GM18861 (cell line): Measurements from ENCODE around the gene FOCAD.

Experiments
- ATAC-seq: cut with Tn5 transposase; IDR thresholded peaks from one replicate; pipeline ENCODE4 v1.9.1; 2021; ENCODE audit not compliant: unreplicated experiment

FOCAD gene

GRCh38 chr9:20728493-20729220, 44.6 kb downstream of the FOCAD start:
- no peak for ATAC-seq

- no peak for ATAC-seq
Measured at GRCh38 chr9:20729523-20729922, 45.5 kb downstream of the FOCAD start.

- no peak for ATAC-seq
Measured at GRCh38 chr9:20732118-20732517, 48.1 kb downstream of the FOCAD start.

GRCh38 chr9:20734275-20734674, 50.2 kb downstream of the FOCAD start:
- no peak for ATAC-seq

GRCh38 chr9:20740304-20740703, 56.2 kb downstream of the FOCAD start:
- no peak for ATAC-seq

GRCh38 chr9:20740929-20741582, 57.0 kb downstream of the FOCAD start:
- ATAC-seq = no peak

- no peak for ATAC-seq
Measured at GRCh38 chr9:20742833-20743232, 58.8 kb downstream of the FOCAD start.

- no peak for ATAC-seq
Measured at GRCh38 chr9:20744036-20744630, 60.1 kb downstream of the FOCAD start.

GRCh38 chr9:20746967-20747366, 62.9 kb downstream of the FOCAD start:
- no peak for ATAC-seq

- ATAC-seq = no peak
Measured at GRCh38 chr9:20749496-20750198, 65.6 kb downstream of the FOCAD start.

- ATAC-seq = no peak
Measured at GRCh38 chr9:20753761-20754160, 69.7 kb downstream of the FOCAD start.

- ATAC-seq = no peak
Measured at GRCh38 chr9:20754556-20754955, 70.5 kb downstream of the FOCAD start.

GRCh38 chr9:20760246-20760891, 76.3 kb downstream of the FOCAD start:
- no peak for ATAC-seq

- no peak for ATAC-seq
Measured at GRCh38 chr9:20770947-20771346, 86.9 kb downstream of the FOCAD start.

GRCh38 chr9:20771729-20772128, 87.7 kb downstream of the FOCAD start:
- no peak for ATAC-seq

- ATAC-seq = no peak
Measured at GRCh38 chr9:20775683-20776082, 91.6 kb downstream of the FOCAD start.

GRCh38 chr9:20781092-20781491, 97.0 kb downstream of the FOCAD start:
- no peak for ATAC-seq

GRCh38 chr9:20782289-20782688, 98.2 kb downstream of the FOCAD start:
- no peak for ATAC-seq

GRCh38 chr9:20783057-20784038, 99.3 kb downstream of the FOCAD start:
- ATAC-seq = no peak

- no peak for ATAC-seq
Measured at GRCh38 chr9:20784196-20784595, 100.1 kb downstream of the FOCAD start.
